ENCODE measurements around the gene LRRIQ3. TPM values are rescaled to one million over a fixed set of nuclear protein-coding genes. Genes with fewer than 3 reads are reported as not detected.

Gene LRRIQ3
- 0.56 and 0.91 TPM in 2 replicates for total RNA-seq

DNA sequence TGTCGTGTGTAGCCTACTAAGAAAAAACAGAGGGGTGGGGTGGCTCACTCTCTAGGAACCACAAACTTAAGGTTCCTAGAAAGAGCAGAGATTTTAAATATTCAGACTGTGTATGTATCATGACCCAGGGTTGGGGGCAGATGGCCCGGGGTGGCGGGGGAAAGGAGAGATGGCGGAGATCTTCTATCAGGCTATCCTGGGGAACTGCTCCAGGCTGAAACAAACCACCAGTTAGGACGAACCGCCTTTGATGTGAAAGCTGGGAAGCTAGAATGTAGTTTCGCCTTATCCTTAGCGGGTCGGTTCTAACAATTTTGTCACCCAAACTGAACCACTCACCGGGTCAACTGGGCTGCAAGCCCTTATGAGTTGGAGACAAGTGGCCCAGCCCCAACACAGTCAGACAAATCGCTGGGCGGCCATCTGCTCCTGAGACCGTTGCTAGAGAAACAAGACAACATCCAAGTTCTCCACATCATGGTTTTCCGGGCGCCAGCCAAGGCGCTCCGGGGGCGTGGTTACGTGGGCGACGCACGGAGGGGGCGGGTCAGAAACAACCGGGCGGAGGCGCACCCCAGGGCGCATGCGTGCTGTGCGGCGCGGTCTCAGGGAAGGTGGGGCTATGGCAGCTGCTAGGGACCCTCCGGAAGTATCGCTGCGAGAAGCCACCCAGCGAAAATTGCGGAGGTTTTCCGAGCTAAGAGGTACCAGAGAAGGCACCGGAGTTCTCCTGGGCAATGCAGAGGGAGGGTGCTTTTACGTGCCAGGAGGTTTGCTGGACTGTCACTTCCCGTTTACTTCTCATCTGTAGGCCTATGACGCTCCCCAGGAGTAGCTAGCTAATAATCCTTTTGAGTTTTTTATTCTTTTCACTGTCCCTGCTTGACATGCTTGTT lies at the start of gene LRRIQ3, which contains the start of gene FPGT:
LRRIQ3 (minus strand) TSS at position 520 of the 896 bp plus-strand sequence. CDS start 14,492 bp downstream, outside the sequence.
FPGT (plus strand) TSS at position 586 of the 896 bp plus-strand sequence; CDS start at position 623, 37 bp downstream.

GRCh38 chr1:74235153-74235552 lies 37.2 kb upstream of the LRRIQ3 start, which contains the start of gene TNNI3K:
TNNI3K (plus strand) TSS chr1:74235387; CDS start chr1:74235452, 65 bp downstream.

Other genes starting within 250 kb of the LRRIQ3 start
- 7.5 and 13.0 TPM in 2 replicates for gene FPGT, start 66 bp upstream of the LRRIQ3 start, total RNA-seq
- not detected in 2 replicates for gene TNNI3K, start 37.2 kb upstream of the LRRIQ3 start, total RNA-seq